K562 (cell line): Measurements from ENCODE around the gene NCOA6. TPM values are rescaled to one million over a fixed set of nuclear protein-coding genes. Genes with fewer than 3 reads are reported as not detected.

Experiments used
- ATAC-seq: fragments of 200-7000 bp; cut with Tn5 transposase; 3 replicates; pipeline ENCODE4 v1.9.1; 2020; ENCODE audit warnings: moderate library complexity
- BruUV-seq: library from RNA; stranded (reverse); fragments of 400-500 nt; replicated peaks from 2 replicates; lab custom pipeline; 2021; lab: Mats Ljungman, UMichigan
- CTCF ChIA-PET: fragments of 300-600 bp; formaldehyde crosslinking; extraction: SDS; loops from one replicate; lab custom pipeline; 2021; ENCODE audit warnings: low intra/inter-chr PET ratio; lab: Yijun Ruan, JAX
- POLR2A ChIA-PET: fragments of 300-600, 350-650 bp; sonication (Branson Sonifier 250); formaldehyde crosslinking; extraction: SDS; loops from one replicate; lab custom pipeline; 2021; ENCODE audit warnings: antibody characterized with exemption, inconsistent platforms; lab: Yijun Ruan, JAX
- DNase-seq, 4 experiments: peaks; one replicate each; pipeline versions ENCODE4 v3.0.0 to v3.0.0-alpha.2; 2011 to 2018; ENCODE audit warnings: low spot score in 3 of 4, mixed read lengths in 3 of 4; ENCODE audit errors: extremely low read depth in 1 of 4
- FAIRE-seq: peaks from 2 replicates; lab custom pipeline; 2011; peaks lifted over from hg19 to GRCh38; lab: Jason Lieb, UNC
- H2AFZ ChIP-seq: 2 replicates; pipeline ENCODE4 v1.6.0; 2011; ENCODE audit warnings: low read depth, low read length, control low read depth, inconsistent platforms
- H3K27ac ChIP-seq: fragments of 200-600 bp; 3 replicates; pipeline ENCODE4 v1.8.0; 2011; ENCODE audit warnings: low read depth, mild to moderate bottlenecking, control low read depth, inconsistent platforms, low read length, moderate library complexity, mixed read lengths; ENCODE audit errors: extremely low read depth
- H3K27me3 ChIP-seq, 2 experiments: fragments of 300-600 bp in 1 of 2; 2 replicates in 1 of 2; 3 replicates in 1 of 2; pipeline versions ENCODE4 v1.6.0 to v1.8.0; 2011; ENCODE audit warnings: inconsistent platforms in 2 of 2, low read length in 2 of 2, mild to moderate bottlenecking in 1 of 2, mixed read lengths in 1 of 2, moderate library complexity in 1 of 2; ENCODE audit not compliant: control insufficient read depth in 2 of 2, insufficient read depth in 2 of 2
- H3K36me3 ChIP-seq: fragments of 300-600 bp; 3 replicates; pipeline ENCODE4 v1.8.0; 2011; ENCODE audit warnings: mild to moderate bottlenecking, low read length, inconsistent platforms; ENCODE audit not compliant: control insufficient read depth, insufficient read depth
- H3K4me1 ChIP-seq, 2 experiments: fragments of 200-600 bp in 1 of 2; replicated peaks in 1 of 2; 2 replicates in 1 of 2; 3 replicates in 1 of 2; pipeline versions ENCODE4 v1.5.1 to v1.8.0; 2011; ENCODE audit warnings: inconsistent platforms in 2 of 2, low read length in 2 of 2, mild to moderate bottlenecking in 1 of 2, mixed read lengths in 1 of 2, moderate library complexity in 1 of 2; ENCODE audit not compliant: control insufficient read depth in 2 of 2, insufficient read depth in 2 of 2
- H3K4me2 ChIP-seq: 2 replicates; pipeline ENCODE4 v1.6.1; 2011; ENCODE audit warnings: low read length, control low read depth, inconsistent platforms, mixed read lengths; ENCODE audit not compliant: insufficient read depth
- H3K4me3 ChIP-seq: fragments of 200-600 bp; sonication (generic), shearing (Covaris generic); 2 replicates; pipeline ENCODE4 v1.5.1; 2016; ENCODE audit warnings: control low read depth, inconsistent platforms
- H3K79me2 ChIP-seq: fragments of 200-600 bp; 3 replicates; pipeline ENCODE4 v1.8.0; 2011; ENCODE audit warnings: low read length, inconsistent platforms; ENCODE audit not compliant: control insufficient read depth, insufficient read depth
- H3K9ac ChIP-seq, 2 experiments: 2 replicates each; pipeline versions ENCODE4 v1.6.0 to v1.6.1; 2011; ENCODE audit warnings: low read depth in 2 of 2, low read length in 2 of 2, control low read depth in 1 of 2, inconsistent platforms in 1 of 2, mild to moderate bottlenecking in 1 of 2, mixed read lengths in 1 of 2; ENCODE audit not compliant: insufficient read depth in 1 of 2
- H3K9me1 ChIP-seq: one replicate; pipeline ENCODE4 v1.6.0; 2011; ENCODE audit warnings: inconsistent platforms, mild to moderate bottlenecking, low read length, moderate library complexity; ENCODE audit not compliant: control insufficient read depth, insufficient read depth
- H3K9me3 ChIP-seq: replicated peaks from 2 replicates; pipeline ENCODE4 v1.5.1; 2011; ENCODE audit warnings: low read depth, low read length, inconsistent platforms; ENCODE audit not compliant: control insufficient read depth, insufficient read depth
- H4K20me1 ChIP-seq: replicated peaks from 2 replicates; pipeline ENCODE4 v1.6.1; 2011; ENCODE audit warnings: low read length, inconsistent platforms, mixed read lengths; ENCODE audit not compliant: control insufficient read depth, insufficient read depth
- PTBP1 ChIP-seq: fragments of 200-400 bp; formaldehyde crosslinking; IDR thresholded peaks from 2 replicates; pipeline ENCODE4 v1.6.1; 2017; ENCODE audit warnings: low read depth, low read length
- SPI1 ChIP-seq: IDR thresholded peaks from 2 replicates; pipeline ENCODE4 v1.6.1; 2011; ENCODE audit warnings: low read depth, low read length, control low read depth, borderline replicate concordance
- ZHX1 ChIP-seq: fragments of 150-350 bp; conservative IDR thresholded peaks from 2 replicates; pipeline ENCODE4 v1.6.1; 2014; ENCODE audit warnings: low read length
- ZNF134 ChIP-seq: fragments of 250-450 bp; sonication (Bioruptor Pico); conservative IDR thresholded peaks from 2 replicates; pipeline ENCODE4 v1.4.0; 2020
- WGBS: fragments of 100-300 bp; shearing (Covaris generic); methylation state at CpG from one replicate; pipeline ENCODE4 v1.1.6; 2016; ENCODE audit warnings: low coverage, mixed read lengths; ENCODE audit not compliant: insufficient coverage; ENCODE audit errors: missing lambda C conversion rate; 5-methylcytosine and 5-hydroxymethylcytosine counted together
- in situ Hi-C: fragments of 300-500 bp; cut with MboI; formaldehyde crosslinking; loops from 4 replicates; pipeline ENCODE4 v1.15.0; 2018; ENCODE audit warnings: inconsistent platforms, mixed read lengths
- intact Hi-C: fragments of 100-400 bp; cut with micrococcal nuclease; formaldehyde crosslinking; loops from 2 replicates; pipeline ENCODE4 v1.14.2; 2022
- polyA plus RNA-seq, 8 experiments: library from polyadenylated mRNA; depleted of rRNA in 4 of 8; stranded (reverse) in 5 of 8; unstranded in 3 of 8; fragments of >200 nt; fragmentation: Nextera tagmentation in 2 of 8; fragmentation: Illumina TruSeq in 1 of 8; extraction: Ambion mirVana in 2 of 8; extraction: Trizol in 1 of 8; gene quantifications; 2 replicates each; pipeline versions ENCODE4 v1.2.1 to v1.2.3, GENCODE V29; 2011 to 2014; ENCODE audit warnings: inconsistent platforms in 1 of 8, missing spikeins in 1 of 8
- total RNA-seq, 7 experiments: library from RNA; depleted of rRNA in 6 of 7; stranded (reverse); fragments of >200 nt in 6 of 7; fragmentation: Illumina TruSeq in 2 of 7; extraction: Trizol in 2 of 7; gene quantifications; 2 replicates each; pipeline versions ENCODE4 v1.2.1 to v1.2.3, GENCODE V29; 2011 to 2021; ENCODE audit warnings: low replicate concordance in 1 of 7

Gene NCOA6
- total and polyA plus RNA-seq, 9 of the 15 experiments (the other 6 are each of a cell fraction or from before 2014, with no cell fraction given), result 6.1 to 25.0 (median 9.5) TPM

GRCh38 chr20:34710861-34711574 is 114.4 kb downstream of the NCOA6 start:
- 79% methylated on average over 9 of the region's 9 CpGs for WGBS
- Histone ChIP-seq H3K4me2 (no peak overlapping the region), H3K9ac (peak overlapping the region in 1 of 2 experiments; percentile 69; a peak in 2 of 4 replicates), H3K4me3 (no peak overlapping the region), H3K9me3 (no peaks in the 10 kb centered on the region), H3K79me2 (no peaks in the 10 kb centered on the region), H3K27me3 (no peaks in the 10 kb centered on the region), H2AFZ (no peak overlapping the region), H3K27ac (no peak overlapping the region), H3K9me1 (no peaks in the 10 kb centered on the region), H3K4me1 (peaks cover 32 to 37% of the 10 kb centered on the region in 2 experiments), H4K20me1 (0 out of 2 replicates have a peak, but pooled peaks cover 2% of the 10 kb centered on the region), H3K36me3 (peaks cover 13% of the 10 kb centered on the region; the same call in 2 of the 3 replicates)
- DNase-seq (no peak), FAIRE-seq (no peak), ATAC-seq (no peak)
- POLR2A ChIA-PET, result interaction anchor here (0.6 to 1.1 kb wide), 5 partner anchors 12 to 134 kb away, joined by 3 to 4 read pairs (median 3); no protein-coding TSS in a partner anchor
- CTCF ChIA-PET, result no interaction called here
- intact Hi-C loops (loop anchor here (5.0 kb wide), 1 partner anchor 56 kb away; no protein-coding TSS in a partner anchor), in situ Hi-C loops (no loop called here)
- BruUV-seq, result no TSS peak
- no peak for TF ChIP-seq ZHX1
- TF ChIP-seq SPI1, result peak; percentile 85
- TF ChIP-seq PTBP1, result no peak
- no peak for TF ChIP-seq ZNF134 (CRISPR knock-in tag)
